AG04450 (cell line): ENCODE measurements around the gene PTGS1. TPM values are rescaled to one million over a fixed set of nuclear protein-coding genes. Genes with fewer than 3 reads are reported as not detected.

ENCODE experiments used
- CTCF ChIA-PET: fragments of 300-600, 350-600 bp; formaldehyde crosslinking; extraction: SDS; loops from one replicate; lab custom pipeline; 2022; ENCODE audit warnings: antibody characterized with exemption, inconsistent platforms; lab: Charles Lee
- POLR2A ChIA-PET: fragments of 350-600 bp; formaldehyde crosslinking; extraction: SDS; loops from one replicate; lab custom pipeline; 2021; ENCODE audit warnings: antibody characterized with exemption, inconsistent platforms; lab: Yijun Ruan, JAX
- DNase-seq: peaks from one replicate; pipeline ENCODE4 v3.0.0-alpha.2; 2011; ENCODE audit warnings: low read depth, low spot score
- H3K27ac ChIP-seq: one replicate; pipeline ENCODE4 v1.5.1; 2012; ENCODE audit warnings: low read depth, low read length, control low read depth
- H3K27me3 ChIP-seq: one replicate; pipeline ENCODE4 v1.6.0; 2012; ENCODE audit warnings: low read length; ENCODE audit not compliant: control insufficient read depth, insufficient read depth
- H3K4me3 ChIP-seq: 2 replicates; pipeline ENCODE4 v1.5.1; 2011; ENCODE audit warnings: mild to moderate bottlenecking, low read depth, low read length, control low read depth
- H3K9me3 ChIP-seq: 2 replicates; pipeline ENCODE4 v1.5.1; 2012; ENCODE audit warnings: low read length; ENCODE audit not compliant: control insufficient read depth, insufficient read depth
- polyA plus RNA-seq: library from polyadenylated mRNA; depleted of rRNA; stranded (reverse); fragments of >200 nt; gene quantifications from 2 replicates; pipeline ENCODE4 v1.2.3, GENCODE V29; 2011
- TF ChIP-seq, protein P1 (sequence below): IDR thresholded peaks from 2 replicates; pipeline ENCODE4 v1.5.1; 2011; ENCODE audit warnings: low read depth, low read length, control low read depth, inconsistent platforms

Gene PTGS1
- polyA plus RNA-seq, 1 experiment, result 83.1 TPM

DNA sequence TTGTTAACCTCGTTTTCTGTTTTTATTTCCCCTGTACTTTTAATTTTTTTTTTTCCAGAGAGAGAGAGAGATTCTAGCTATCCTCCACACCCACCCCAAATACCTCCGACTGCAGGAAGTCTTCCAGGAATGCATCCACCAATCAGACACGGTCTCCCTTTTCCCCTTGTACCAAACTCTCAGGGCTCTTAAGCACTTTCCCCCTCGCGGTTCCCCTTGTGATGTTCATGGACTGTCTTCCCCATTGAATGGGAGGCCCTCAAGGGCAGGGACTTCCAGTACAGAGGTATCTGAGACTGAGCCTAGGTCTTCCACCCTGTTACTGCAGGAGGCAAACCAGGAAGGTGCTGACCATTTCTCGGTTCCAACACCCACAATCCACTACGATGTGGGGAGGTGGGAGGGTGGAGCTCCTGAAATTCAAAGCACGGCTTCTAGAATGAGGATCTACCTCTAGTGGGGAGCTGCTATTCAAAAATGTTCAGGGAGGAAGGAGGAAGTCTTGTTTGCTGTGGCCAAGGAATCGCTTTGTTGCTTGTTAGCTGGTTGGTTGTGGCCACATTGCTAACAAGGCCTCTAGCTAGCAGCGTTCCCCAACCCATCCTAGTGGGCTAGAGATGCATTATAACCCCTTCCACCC lies 37.5 kb upstream of the PTGS1 start:
- H3K27me3 ChIP-seq, result peaks cover 12% of the 10 kb centered on the region
- no peaks in the 10 kb centered on the region for H3K9me3 ChIP-seq
- POLR2A ChIA-PET, result no interaction called here
- H3K4me3 ChIP-seq, result no peak overlapping the region
- no peak for DNase-seq
- CTCF ChIA-PET, result interaction anchor here (0.7 kb wide), 1 partner anchor 17 kb away, joined by 3 read pairs; no protein-coding TSS in a partner anchor
- TF ChIP-seq, protein P1, sequence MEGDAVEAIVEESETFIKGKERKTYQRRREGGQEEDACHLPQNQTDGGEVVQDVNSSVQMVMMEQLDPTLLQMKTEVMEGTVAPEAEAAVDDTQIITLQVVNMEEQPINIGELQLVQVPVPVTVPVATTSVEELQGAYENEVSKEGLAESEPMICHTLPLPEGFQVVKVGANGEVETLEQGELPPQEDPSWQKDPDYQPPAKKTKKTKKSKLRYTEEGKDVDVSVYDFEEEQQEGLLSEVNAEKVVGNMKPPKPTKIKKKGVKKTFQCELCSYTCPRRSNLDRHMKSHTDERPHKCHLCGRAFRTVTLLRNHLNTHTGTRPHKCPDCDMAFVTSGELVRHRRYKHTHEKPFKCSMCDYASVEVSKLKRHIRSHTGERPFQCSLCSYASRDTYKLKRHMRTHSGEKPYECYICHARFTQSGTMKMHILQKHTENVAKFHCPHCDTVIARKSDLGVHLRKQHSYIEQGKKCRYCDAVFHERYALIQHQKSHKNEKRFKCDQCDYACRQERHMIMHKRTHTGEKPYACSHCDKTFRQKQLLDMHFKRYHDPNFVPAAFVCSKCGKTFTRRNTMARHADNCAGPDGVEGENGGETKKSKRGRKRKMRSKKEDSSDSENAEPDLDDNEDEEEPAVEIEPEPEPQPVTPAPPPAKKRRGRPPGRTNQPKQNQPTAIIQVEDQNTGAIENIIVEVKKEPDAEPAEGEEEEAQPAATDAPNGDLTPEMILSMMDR, result no peak
- H3K27ac ChIP-seq, result no peak overlapping the region

DNA sequence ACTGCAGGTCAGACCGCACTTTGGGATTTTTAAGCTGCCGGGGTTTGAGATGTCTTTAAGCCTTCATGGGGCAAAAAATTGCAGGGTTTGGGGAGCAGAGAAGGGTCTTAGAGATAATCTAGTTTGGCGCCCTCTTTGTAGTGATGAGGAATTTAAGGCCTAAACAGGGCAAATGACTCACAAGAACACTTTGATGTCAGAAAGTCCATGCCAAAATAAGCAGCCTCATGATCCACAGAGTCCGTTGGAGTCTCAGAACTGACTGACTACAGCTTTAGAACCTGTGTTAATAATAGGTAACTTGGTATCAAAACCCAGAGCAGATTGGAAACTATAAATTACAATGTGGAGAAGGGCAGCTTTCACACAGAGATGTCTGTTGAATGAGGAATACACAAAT lies 35.9 kb upstream of the PTGS1 start:
- H3K9me3 ChIP-seq, result no peaks in the 10 kb centered on the region
- ChIA-PET CTCF (interaction anchor here (0.9 to 1.8 kb wide), 2 partner anchors 16 to 236 kb away, joined by 4 to 9 read pairs; no protein-coding TSS in a partner anchor), POLR2A (no interaction called here)
- no peak for DNase-seq
- peaks cover 23% of the 10 kb centered on the region for H3K27me3 ChIP-seq
- H3K4me3 ChIP-seq, result no peak overlapping the region
- TF ChIP-seq, protein P1, result no peak
- no peak overlapping the region for H3K27ac ChIP-seq

DNA sequence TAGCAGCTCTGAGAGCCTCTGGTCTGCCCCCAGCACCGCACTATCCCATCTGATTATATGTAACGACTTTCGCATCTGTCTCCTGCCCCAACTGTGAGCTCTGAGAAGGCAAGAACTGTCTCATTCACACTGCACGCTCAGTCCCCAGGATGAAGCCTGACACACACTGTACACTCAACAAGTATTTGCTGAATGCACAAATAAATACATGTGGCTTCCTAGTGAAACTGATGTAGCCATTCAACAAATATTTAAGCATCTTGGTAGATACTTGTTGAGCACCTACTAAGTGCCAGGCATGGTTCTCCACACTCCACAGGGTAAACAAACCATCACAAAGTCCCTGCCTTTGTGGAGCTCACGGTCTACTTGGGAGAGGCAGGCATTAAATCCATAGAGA lies 34.6 kb upstream of the PTGS1 start:
- TF ChIP-seq, protein P1, result no peak
- no peak for DNase-seq
- H3K9me3 ChIP-seq, result no peaks in the 10 kb centered on the region
- H3K4me3 ChIP-seq, result no peak overlapping the region
- CTCF ChIA-PET, result no interaction called here
- peaks cover 23% of the 10 kb centered on the region for H3K27me3 ChIP-seq
- POLR2A ChIA-PET, result interaction anchor here (0.6 kb wide), 1 partner anchor 441 kb away, joined by 9 read pairs; no protein-coding TSS in a partner anchor
- H3K27ac ChIP-seq, result no peak overlapping the region

DNA sequence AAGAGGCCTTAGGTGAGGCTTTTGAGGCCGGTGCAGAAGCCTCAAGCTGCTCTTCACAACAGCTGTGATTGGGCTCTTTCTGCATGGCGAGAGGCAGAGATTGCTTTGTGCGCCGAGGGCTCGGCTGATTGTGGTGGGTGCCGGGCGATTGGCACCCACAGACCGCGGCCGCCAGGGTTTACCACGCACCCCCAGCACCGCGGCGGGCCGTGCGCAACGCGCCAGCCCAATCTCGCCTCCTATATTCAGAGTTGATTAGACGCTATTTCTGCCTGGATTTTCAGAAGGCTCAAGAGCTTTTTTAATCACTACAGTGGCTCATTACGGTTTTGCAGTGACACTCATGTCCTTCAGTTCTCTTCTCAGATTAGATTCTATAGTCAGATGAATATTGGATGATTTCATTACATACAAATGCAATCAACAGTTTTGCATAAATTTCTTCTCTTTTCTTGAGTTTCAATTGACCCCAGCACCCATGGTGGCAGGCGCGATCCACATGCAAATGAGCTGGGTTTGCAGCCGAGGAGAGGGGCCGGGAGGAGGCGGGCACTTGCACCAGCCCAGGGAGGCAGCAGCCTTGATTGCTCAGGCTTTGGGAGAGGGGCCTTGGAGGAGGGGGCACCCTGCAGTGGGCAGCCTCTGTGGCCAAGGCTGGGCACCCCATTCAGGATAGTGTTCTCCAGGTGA lies 33.8 kb upstream of the PTGS1 start:
- DNase-seq, result no peak
- H3K27me3 ChIP-seq, result peaks cover 23% of the 10 kb centered on the region
- H3K4me3 ChIP-seq, result no peak overlapping the region
- H3K9me3 ChIP-seq, result no peaks in the 10 kb centered on the region
- TF ChIP-seq, protein P1, result no peak
- H3K27ac ChIP-seq, result no peak overlapping the region
- POLR2A ChIA-PET, result interaction anchor here (0.6 kb wide), 1 partner anchor 440 kb away, joined by 9 read pairs; no protein-coding TSS in a partner anchor
- CTCF ChIA-PET, result interaction anchor here (1.0 to 1.2 kb wide), 2 partner anchors 14 to 238 kb away, joined by 3 read pairs; no protein-coding TSS in a partner anchor

DNA sequence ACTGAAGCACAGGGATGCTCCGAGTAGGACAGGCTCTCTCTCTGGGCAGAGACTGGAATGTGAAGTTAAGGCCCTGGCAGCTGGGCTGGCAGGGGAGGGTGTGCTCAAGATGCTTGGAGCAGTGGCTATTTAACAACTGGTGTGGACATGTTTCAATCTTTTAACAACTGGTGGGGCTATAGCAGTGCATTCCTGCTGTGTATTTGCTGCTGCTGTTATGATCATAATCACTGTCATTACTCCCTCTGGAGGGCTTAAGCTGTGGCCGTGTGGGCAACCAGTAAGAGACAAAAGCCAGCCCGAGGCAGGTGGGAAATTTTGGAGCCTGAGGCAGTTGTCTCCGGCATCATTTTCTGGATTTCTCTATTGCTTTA lies 33.3 kb upstream of the PTGS1 start:
- ChIA-PET CTCF (interaction anchor here (1.0 to 1.2 kb wide), 2 partner anchors 13 to 239 kb away, joined by 3 read pairs; no protein-coding TSS in a partner anchor), POLR2A (no interaction called here)
- TF ChIP-seq, protein P1, result no peak
- no peak overlapping the region for H3K27ac ChIP-seq
- no peak overlapping the region for H3K4me3 ChIP-seq
- H3K27me3 ChIP-seq, result peaks cover 23% of the 10 kb centered on the region
- H3K9me3 ChIP-seq, result no peaks in the 10 kb centered on the region
- no peak for DNase-seq
